T1000 (cell line): ENCODE measurements around the gene TMEM38B.
"Not testable (repeated sequence)": the region's sequence is repeated elsewhere in the genome, so short reads cannot be mapped to it uniquely, and the experiment has no call there.

Experiments
- DNase-seq: peaks from one replicate; lab custom pipeline; 2025; ENCODE audit warnings: mixed read lengths; lab: John Stamatoyannopoulos, UW

Gene TMEM38B

GRCh38 chr9:105722099-105722498, 27.8 kb downstream of the TMEM38B start:
- no peak for DNase-seq

- DNase-seq = no peak
Measured at GRCh38 chr9:105725370-105725769, 31.0 kb downstream of the TMEM38B start.

GRCh38 chr9:105728230-105728629, 33.9 kb downstream of the TMEM38B start:
- DNase-seq = not testable (repeated sequence)

- not testable (repeated sequence) for DNase-seq
Measured at GRCh38 chr9:105731420-105731819, 37.1 kb downstream of the TMEM38B start.

GRCh38 chr9:105735366-105735765, 41.0 kb downstream of the TMEM38B start:
- no peak for DNase-seq

GRCh38 chr9:105737205-105737604, 42.9 kb downstream of the TMEM38B start:
- no peak for DNase-seq

GRCh38 chr9:105742088-105742487, 47.7 kb downstream of the TMEM38B start:
- no peak for DNase-seq

GRCh38 chr9:105747325-105747724, 53.0 kb downstream of the TMEM38B start:
- not testable (repeated sequence) for DNase-seq

- DNase-seq = no peak
Measured at GRCh38 chr9:105751761-105752160, 57.4 kb downstream of the TMEM38B start.

GRCh38 chr9:105757496-105758251, 63.3 kb downstream of the TMEM38B start:
- DNase-seq = no peak

GRCh38 chr9:105760053-105760452, 65.7 kb downstream of the TMEM38B start:
- DNase-seq = no peak

- DNase-seq = not testable (repeated sequence)
Measured at GRCh38 chr9:105782561-105783494, 88.5 kb downstream of the TMEM38B start.

GRCh38 chr9:105783495-105783872, 89.1 kb downstream of the TMEM38B start:
- not testable (repeated sequence) for DNase-seq

GRCh38 chr9:105786796-105787195, 92.5 kb downstream of the TMEM38B start:
- not testable (repeated sequence) for DNase-seq

- DNase-seq = no peak
Measured at GRCh38 chr9:105816202-105816744, 121.9 kb downstream of the TMEM38B start.

GRCh38 chr9:105816981-105817380, 122.6 kb downstream of the TMEM38B start:
- no peak for DNase-seq

GRCh38 chr9:105818903-105819302, 124.6 kb downstream of the TMEM38B start:
- DNase-seq = no peak

GRCh38 chr9:105822814-105823213, 128.5 kb downstream of the TMEM38B start:
- DNase-seq = no peak
